Suppressor macrophage (primary cell): ENCODE measurements around the gene HERPUD1.

Source experiments
- DNase-seq, 4 experiments: peaks; one replicate each; pipeline ENCODE4 v3.0.0-alpha.2; 2020 to 2022

Gene HERPUD1

DNA sequence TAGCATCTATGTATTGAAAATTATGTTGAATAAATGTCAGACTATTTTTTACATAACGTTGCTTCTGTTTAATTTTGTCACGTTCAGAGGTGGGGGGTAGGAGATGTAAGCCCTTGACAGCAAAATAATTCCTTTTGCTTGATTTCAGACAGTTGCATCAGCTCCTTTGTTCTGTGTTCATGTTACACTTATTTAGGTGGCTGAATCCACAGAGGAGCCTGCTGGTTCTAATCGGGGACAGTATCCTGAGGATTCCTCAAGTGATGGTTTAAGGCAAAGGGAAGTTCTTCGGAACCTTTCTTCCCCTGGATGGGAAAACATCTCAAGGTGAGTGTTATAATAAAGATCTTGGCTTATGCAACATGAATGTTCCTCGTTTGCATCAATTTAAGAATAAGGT lies 4.5 kb downstream of the HERPUD1 start:
- no peak for DNase-seq

GRCh38 chr16:56936950-56937349 lies 5.0 kb downstream of the HERPUD1 start:
- DNase-seq, result no peak

DNA sequence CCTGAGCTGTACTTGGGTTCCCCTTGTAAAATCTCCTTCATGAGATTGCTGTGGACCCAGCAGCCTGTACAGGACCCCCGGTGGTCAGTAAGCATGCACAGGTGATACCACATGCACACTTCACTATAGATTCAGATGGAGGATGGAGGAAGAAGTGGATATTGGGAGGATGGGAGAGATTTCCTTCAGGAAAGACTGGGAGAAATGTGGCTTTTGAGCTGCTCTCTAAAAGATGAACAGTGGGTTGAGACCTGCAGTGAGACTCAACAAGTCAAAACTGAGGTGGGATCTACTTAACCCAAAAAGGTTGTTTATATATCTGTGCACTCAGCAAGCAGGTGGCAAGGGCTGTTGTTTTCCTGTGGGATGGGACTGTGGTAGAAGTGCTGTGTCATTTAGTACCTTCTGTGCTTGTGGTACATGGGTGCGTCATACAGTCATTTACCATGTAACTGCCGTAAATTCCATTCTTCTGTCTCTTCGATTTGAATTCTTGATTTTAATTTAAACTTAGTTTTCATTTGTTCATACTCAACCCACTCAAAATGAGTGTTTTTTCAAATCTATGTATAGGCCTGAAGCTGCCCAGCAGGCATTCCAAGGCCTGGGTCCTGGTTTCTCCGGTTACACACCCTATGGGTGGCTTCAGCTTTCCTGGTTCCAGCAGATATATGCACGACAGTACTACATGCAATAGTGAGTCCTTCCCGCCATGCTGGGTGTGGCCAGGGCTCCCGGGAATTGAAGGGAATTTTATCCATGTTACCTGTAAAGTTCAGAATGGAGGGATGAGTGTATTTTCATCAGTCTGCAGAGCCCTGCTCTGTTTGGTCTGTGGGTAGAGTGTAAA lies 6.9 kb downstream of the HERPUD1 start:
- DNase-seq, result no peak

- no peak for DNase-seq
Measured at GRCh38 chr16:56939801-56940200, 7.9 kb downstream of the HERPUD1 start.

DNA sequence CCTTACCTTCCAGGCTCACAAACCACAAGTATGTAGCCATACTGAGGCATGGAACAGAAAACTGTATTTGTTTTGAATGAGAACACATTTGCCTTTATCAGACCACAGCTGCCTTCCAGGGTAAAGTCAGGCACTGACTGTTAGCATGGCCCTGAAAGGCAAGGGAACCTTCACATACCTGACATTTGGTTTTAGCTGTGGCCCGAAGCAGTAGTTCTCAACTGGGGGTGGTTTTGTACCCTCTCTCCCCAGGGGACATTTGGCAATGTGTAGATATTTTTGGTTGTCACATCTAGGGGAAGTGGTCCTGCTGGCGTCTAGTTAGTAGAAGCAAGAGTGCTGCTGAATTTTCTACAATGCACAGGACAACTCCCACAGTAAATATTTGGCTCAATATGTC lies 9.2 kb downstream of the HERPUD1 start:
- no peak for DNase-seq

DNA sequence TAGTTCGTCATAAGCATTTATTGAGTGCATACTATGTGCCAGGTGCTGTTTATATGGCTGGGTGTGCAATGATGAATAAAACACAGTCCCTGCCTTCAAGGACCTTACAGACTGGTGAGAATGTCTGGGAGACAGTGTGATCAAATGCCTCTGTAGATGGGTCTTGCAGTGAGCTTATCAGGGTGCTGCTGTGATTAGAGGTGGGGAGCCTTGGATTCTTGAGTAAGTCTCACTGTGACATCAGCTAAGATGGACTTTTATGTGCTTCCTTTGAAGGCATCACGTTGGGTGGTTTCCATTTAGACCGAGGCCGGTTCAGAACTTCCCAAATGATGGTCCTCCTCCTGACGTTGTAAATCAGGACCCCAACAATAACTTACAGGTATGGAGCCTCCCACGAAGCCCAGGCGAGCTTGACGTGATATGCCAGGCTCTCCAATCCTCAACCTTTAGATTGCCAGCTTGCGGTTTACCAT lies 10.0 kb downstream of the HERPUD1 start:
- no peak for DNase-seq

GRCh38 chr16:56943761-56944375 lies 11.9 kb downstream of the HERPUD1 start:
- no peak for DNase-seq

DNA sequence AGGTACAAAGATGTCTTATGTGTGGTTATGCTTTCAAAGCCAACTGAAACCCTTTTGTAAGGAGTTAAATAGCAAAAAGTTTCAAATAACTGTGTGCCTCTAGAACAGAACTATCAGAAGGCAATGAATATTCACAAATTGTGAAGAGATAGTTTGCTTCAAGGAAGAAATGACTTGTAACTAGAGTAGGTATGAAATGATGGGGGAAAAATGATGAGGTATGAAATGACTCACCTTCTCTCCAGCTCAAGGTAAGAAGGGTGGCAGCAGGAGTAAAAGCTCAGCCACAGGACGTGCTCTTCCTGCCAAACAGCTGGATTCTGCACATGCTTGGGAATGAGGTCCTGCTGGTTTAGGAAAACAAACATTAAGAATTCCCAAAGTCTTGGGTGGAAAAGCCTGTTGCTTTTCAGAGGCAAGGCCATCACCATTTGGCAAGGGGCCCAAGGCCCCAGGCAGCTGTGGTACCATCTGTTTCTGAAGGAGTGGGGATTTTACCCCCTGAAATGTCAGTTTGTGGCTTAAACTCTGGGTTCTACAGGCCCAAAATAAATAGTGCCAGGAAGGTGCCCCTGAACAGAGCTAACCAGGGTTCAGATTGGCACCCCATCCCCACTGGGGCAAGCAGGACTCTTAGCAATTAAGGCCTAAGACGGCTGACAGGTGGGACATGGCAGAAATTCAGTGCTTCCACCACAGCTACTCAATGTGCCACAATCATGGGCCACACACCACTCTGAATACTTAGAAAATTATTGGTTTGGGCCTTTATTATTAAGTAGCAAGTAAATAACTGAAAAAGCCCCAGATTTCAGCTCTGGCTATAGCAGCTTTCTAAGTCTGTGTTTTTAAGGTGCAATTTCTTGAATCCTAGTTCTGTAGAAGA lies 13.3 kb downstream of the HERPUD1 start:
- DNase-seq, result no peak

DNA sequence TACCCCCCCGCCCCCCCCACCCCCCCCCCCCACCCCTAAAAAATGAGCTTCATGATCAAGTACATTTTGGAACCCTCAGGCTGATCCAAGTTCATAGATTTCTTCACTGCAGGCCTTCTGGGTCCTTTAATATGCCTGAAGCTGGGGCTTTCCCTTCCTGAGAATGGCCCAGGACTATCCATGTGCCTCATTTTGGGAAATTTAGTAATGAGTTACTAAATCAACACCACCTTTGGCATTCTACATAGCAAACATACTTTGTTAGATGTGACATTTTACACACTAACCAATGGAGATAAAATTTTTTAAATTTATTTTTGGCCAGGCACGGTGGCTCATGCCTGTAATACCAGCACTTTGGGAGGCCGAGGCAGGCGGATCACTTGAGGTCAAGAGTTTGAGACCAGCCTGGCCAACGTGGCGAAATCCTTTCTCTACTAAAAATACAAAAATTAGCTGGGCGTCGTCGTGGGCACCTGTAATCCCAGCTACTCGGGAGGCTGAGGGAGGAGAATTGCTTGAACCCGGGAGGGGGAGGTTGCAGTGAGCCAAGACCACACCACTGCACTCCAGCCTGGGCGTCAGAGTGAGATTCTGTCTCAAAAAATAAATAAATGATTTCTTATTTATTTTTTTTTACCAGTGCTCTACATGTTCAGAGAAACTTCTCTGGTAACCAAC lies 14.0 kb downstream of the HERPUD1 start:
- DNase-seq, result no peak

DNA sequence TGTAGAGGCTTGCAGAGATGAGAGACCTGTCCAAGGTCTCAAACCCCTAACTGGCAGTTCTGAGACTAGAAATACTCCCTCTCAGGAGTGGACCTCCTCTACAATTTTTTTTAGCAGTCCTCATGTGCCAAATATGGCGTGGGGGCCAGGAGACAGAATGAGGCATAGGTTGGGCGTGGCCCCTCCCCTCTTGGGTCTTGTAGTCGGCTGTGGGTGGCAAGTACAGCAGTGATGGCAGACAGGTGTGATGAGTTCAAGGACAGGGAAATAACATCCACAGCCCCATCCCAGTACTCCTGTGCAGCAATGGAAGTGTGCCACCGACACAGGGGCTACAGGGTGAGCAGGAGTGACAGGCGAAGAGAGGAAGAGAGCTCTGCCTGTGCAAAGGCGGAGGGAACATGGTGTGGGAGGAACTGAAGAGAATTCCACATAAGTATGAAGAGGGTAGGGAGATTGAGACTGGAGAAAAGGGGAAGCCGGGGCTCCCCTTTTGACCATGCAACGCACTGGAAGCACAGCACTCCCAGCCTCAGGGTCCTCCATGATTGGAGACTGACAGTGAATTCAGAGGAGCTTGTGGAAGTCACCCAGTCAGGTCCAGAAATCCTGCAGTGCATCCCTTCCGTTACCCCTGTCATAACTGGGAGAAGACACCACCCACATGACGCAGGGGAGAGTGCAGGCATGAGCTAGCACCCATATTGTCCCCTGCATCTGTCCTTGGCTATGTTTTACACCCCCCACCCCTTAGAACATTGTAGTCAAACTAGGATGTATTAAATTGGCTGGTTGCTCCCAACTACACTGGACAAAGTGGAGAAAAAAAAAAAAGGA lies 15.0 kb downstream of the HERPUD1 start:
- peak in 3 of 4 experiments; percentile 53 to 61 (median 55) for DNase-seq

GRCh38 chr16:56947604-56947995 lies 15.7 kb downstream of the HERPUD1 start:
- DNase-seq, result no peak

DNA sequence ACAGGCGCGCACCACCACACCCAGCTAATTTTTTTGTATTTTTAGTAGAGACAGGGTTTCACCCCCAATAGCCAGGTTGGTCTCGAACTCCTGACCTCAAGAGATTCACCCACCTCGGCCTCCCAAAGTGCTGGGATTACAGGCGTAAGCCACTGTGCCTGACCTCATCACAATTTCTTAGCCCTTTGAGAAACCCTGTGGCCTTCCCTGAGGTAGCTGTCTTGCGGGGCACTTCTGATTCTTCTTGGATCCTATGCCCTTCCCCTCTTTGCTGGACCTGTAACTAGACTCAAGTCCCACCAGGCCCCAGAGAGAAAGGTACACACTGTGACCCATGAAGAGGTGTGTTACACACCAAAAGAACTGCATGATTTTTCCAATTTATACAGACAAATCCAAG lies 16.3 kb downstream of the HERPUD1 start:
- no peak for DNase-seq

- DNase-seq, result no peak
Measured at GRCh38 chr16:56950051-56950450, 18.1 kb downstream of the HERPUD1 start.

DNA sequence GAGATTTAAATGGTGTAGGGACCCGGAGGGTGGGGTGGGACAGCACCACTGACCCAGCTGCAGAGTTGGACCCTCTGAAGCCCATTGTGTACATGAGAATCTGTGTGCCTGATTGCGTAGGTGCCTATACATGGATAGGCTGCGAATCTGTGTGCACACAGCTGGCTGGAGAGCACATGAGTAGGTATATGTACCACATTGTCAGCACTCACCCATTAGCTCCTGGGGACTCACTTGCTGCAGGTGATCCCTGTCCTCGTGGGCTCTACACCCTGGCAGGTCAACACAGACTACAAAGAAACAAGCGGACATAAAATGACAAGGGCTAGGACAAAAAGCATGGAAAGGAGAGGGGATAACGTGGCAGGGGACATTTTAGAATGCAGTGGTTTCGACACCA lies 18.5 kb downstream of the HERPUD1 start:
- DNase-seq, result no peak

DNA sequence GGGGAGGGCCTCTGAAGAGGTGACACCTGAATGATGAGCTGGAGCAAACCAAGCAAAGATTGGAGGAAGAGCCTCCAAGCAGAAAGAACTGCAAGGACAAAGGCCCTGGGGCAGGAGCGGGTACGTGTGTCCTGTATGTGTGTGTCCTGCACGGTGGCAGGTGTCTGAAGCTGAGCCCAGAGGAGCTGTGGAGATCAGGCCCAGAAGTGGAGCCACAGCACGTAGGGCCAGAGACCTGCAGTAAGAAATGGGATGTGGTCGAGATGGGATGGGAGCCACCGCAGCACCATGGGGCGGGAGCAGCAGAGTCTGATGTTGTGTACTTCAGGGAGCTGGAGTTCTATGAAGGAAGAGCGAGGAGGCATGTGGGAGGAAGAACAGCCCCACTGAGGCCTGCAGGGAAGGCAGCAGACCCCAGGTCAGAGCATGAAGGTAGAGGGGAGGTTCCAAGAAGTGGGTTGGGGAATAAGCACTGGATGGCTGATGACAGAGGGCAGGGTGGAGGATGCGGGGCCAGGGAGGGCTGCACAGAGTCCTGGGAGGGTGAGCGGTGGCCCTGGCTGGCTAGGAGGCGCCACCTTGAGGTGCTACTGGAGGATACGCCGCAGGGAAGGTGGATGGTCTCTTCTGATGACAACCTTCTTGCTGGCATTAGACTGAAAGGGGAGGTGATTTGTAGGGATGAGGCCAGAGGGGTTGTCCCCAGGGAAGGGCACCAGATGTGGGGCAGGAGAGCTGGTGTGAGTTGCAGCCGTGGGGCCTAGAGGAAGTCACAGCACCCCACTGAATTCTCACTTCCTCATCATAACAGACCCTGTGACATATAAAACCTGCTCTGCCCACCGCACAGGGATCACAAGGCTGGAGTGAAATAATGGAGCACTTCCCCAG lies 19.2 kb downstream of the HERPUD1 start:
- DNase-seq, result peak; percentile 88 to 94 (median 92)

- DNase-seq, result no peak
Measured at GRCh38 chr16:56953006-56953405, 21.1 kb downstream of the HERPUD1 start.

DNA sequence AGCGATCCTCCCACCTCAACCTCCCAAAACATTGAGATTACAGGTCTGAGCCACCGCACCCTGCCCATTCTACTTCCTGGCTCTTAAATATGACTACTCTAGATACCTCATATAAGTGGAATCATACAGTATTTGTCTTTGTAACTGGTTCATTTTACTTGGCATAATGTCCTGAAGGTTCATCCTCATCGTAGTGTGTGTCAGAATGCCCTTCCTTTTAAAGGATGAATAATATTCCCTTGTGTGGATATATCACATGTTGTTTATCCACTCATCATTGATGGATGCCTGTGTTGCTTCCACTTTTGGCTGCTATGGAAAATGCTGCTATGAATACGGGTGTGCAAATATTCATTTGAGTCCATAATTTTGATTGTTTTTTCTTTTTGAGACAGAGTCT lies 24.1 kb downstream of the HERPUD1 start:
- no peak for DNase-seq

DNA sequence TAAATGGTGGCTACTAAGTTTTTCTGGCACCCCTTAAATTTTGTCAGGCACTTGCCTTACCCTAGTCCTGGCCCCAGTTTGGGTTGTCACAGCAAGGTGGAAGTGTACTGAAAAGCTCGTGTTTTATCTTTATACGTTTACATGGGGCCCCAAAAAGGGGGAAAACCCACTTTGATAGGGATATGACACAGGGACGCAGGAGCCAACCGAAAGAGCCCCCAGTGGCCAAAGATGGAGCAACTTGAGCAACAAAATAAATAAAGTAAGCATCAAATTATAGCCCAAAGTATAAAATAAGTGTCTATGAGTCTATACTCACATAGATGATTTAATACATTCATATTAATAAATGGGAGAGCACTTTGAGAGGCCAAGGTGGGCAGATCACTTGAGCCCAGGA lies 24.8 kb downstream of the HERPUD1 start:
- no peak for DNase-seq

GRCh38 chr16:56960681-56961281 lies 28.8 kb downstream of the HERPUD1 start:
- no peak for DNase-seq

DNA sequence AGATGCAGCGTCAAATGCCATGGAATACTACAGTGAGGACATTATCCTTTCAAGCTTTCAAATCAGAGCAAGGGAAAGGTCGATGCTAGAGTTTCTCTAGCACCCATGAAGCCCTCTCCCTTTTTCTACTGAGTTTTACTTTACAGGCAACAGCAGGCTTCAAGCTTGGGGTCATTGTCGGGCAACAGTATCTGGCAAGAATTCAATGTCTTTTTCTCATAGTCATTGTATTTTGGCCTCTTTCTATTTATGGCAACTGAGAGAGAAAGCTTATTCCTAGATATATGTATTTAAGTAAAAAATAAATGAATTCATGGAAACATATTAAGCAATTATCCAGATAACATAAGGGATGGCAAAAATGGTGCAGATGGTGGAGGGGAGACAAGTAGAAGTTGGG lies 29.4 kb downstream of the HERPUD1 start:
- DNase-seq, result no peak
